Measurements from ENCODE around the gene TMEM150A.

TMEM150A gene

GRCh38 chr2:85564144-85564563 is 38.3 kb downstream of the TMEM150A start:
- TF ChIP-seq EGR1 (IDR thresholded peaks at IDR 0.05), result no peak
- TF ChIP-seq, protein P1, sequence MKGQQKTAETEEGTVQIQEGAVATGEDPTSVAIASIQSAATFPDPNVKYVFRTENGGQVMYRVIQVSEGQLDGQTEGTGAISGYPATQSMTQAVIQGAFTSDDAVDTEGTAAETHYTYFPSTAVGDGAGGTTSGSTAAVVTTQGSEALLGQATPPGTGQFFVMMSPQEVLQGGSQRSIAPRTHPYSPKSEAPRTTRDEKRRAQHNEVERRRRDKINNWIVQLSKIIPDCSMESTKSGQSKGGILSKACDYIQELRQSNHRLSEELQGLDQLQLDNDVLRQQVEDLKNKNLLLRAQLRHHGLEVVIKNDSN (IDR thresholded peaks at IDR 0.05), result no peak
- no peak for TF ChIP-seq TAF1 (IDR thresholded peaks at IDR 0.05; ENCODE audit: low read depth)
- TF ChIP-seq NFIC (IDR thresholded peaks at IDR 0.05), result no peak
- TF ChIP-seq CEBPB (IDR thresholded peaks at IDR 0.05), result no peak
- TF ChIP-seq TEAD4 (IDR thresholded peaks at IDR 0.05), result no peak
- no peak for TF ChIP-seq RAD21 (IDR thresholded peaks at IDR 0.05; ENCODE audit: low read depth)
- TF ChIP-seq YY1 (IDR thresholded peaks at IDR 0.05; ENCODE audit: low read depth), result no peak
- TF ChIP-seq TCF12 (IDR thresholded peaks at IDR 0.05; ENCODE audit: low read depth), result no peak
- no peak for TF ChIP-seq ZBTB7A (IDR thresholded peaks at IDR 0.05; ENCODE audit: low read depth)
- TF ChIP-seq, protein P2, sequence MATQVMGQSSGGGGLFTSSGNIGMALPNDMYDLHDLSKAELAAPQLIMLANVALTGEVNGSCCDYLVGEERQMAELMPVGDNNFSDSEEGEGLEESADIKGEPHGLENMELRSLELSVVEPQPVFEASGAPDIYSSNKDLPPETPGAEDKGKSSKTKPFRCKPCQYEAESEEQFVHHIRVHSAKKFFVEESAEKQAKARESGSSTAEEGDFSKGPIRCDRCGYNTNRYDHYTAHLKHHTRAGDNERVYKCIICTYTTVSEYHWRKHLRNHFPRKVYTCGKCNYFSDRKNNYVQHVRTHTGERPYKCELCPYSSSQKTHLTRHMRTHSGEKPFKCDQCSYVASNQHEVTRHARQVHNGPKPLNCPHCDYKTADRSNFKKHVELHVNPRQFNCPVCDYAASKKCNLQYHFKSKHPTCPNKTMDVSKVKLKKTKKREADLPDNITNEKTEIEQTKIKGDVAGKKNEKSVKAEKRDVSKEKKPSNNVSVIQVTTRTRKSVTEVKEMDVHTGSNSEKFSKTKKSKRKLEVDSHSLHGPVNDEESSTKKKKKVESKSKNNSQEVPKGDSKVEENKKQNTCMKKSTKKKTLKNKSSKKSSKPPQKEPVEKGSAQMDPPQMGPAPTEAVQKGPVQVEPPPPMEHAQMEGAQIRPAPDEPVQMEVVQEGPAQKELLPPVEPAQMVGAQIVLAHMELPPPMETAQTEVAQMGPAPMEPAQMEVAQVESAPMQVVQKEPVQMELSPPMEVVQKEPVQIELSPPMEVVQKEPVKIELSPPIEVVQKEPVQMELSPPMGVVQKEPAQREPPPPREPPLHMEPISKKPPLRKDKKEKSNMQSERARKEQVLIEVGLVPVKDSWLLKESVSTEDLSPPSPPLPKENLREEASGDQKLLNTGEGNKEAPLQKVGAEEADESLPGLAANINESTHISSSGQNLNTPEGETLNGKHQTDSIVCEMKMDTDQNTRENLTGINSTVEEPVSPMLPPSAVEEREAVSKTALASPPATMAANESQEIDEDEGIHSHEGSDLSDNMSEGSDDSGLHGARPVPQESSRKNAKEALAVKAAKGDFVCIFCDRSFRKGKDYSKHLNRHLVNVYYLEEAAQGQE (IDR thresholded peaks at IDR 0.05; ENCODE audit: low read depth), result no peak
- TF ChIP-seq CREB1 (IDR thresholded peaks at IDR 0.05; ENCODE audit: low read depth), result no peak
- TF ChIP-seq FOXM1 (IDR thresholded peaks at IDR 0.05; ENCODE audit: borderline replicate concordance, low read depth), result no peak
- no peak for TF ChIP-seq EP300 (IDR thresholded peaks at IDR 0.05; ENCODE audit: borderline replicate concordance)
- no peak for TF ChIP-seq MAX (IDR thresholded peaks at IDR 0.05)

GRCh38 chr2:85561280-85562212 is 41.0 kb downstream of the TMEM150A start, which contains the start of gene GGCX:
GGCX (minus strand) TSS chr2:85561493; CDS start chr2:85561428, 65 bp downstream.
- peak; percentile 89 for TF ChIP-seq YY1 (IDR thresholded peaks at IDR 0.05; ENCODE audit: low read depth)
- peak; percentile 66 for TF ChIP-seq TEAD4 (IDR thresholded peaks at IDR 0.05)
- peak; percentile 34 for TF ChIP-seq NFIC (IDR thresholded peaks at IDR 0.05)
- TF ChIP-seq, protein P2 (IDR thresholded peaks at IDR 0.05; ENCODE audit: low read depth), result no peak
- TF ChIP-seq CEBPB (IDR thresholded peaks at IDR 0.05), result no peak
- TF ChIP-seq EP300 (IDR thresholded peaks at IDR 0.05; ENCODE audit: borderline replicate concordance), result peak; percentile 29; the same call in 1 of the 2 replicates
- no peak for TF ChIP-seq FOXM1 (IDR thresholded peaks at IDR 0.05; ENCODE audit: borderline replicate concordance, low read depth)
- peak; percentile 68 for TF ChIP-seq EGR1 (IDR thresholded peaks at IDR 0.05)
- TF ChIP-seq TCF12 (IDR thresholded peaks at IDR 0.05; ENCODE audit: low read depth), result no peak
- peak; percentile 71 for TF ChIP-seq MAX (IDR thresholded peaks at IDR 0.05)
- TF ChIP-seq ZBTB7A (IDR thresholded peaks at IDR 0.05; ENCODE audit: low read depth), result no peak
- TF ChIP-seq, protein P1 (IDR thresholded peaks at IDR 0.05), result peak; percentile 30; the same call in 1 of the 2 replicates
- peak; percentile 86 for TF ChIP-seq CREB1 (IDR thresholded peaks at IDR 0.05; ENCODE audit: low read depth)
- peak; percentile 97 for TF ChIP-seq TAF1 (IDR thresholded peaks at IDR 0.05; ENCODE audit: low read depth)
- TF ChIP-seq RAD21 (IDR thresholded peaks at IDR 0.05; ENCODE audit: low read depth), result no peak

DNA sequence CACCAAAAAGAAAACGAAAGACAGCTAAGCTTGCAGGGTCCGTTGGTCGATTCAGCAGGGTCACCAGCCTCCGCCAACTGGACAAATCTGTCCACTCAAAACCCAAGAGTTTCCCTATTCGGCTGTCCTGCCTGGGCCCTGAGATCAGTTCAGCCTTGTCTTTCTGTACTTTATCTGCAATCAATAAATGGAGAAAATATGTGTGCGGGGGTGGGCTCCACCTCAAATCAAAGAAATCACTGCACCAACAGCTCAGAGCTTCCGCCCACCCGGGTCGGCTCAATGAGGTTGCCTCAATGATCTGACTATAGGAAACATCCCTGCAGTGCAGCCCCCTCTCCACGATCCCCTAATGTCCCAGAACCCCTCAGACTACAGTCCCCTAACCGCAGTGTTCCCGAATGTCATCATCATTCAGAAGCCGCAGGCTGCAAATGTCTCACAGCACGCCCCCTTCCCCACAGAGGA is 41.7 kb downstream of the TMEM150A start:
- TF ChIP-seq YY1 (IDR thresholded peaks at IDR 0.05; ENCODE audit: low read depth) (no peak), RAD21 (IDR thresholded peaks at IDR 0.05; ENCODE audit: low read depth) (no peak), EGR1 (IDR thresholded peaks at IDR 0.05) (no peak), EP300 (IDR thresholded peaks at IDR 0.05; ENCODE audit: borderline replicate concordance) (no peak), CREB1 (IDR thresholded peaks at IDR 0.05; ENCODE audit: low read depth) (no peak), TEAD4 (IDR thresholded peaks at IDR 0.05) (no peak), NFIC (IDR thresholded peaks at IDR 0.05) (no peak), FOXM1 (IDR thresholded peaks at IDR 0.05; ENCODE audit: borderline replicate concordance, low read depth) (no peak), TAF1 (IDR thresholded peaks at IDR 0.05; ENCODE audit: low read depth) (no peak)

- TF ChIP-seq FOXM1 (IDR thresholded peaks at IDR 0.05; ENCODE audit: borderline replicate concordance, low read depth) (no peak), EP300 (IDR thresholded peaks at IDR 0.05; ENCODE audit: borderline replicate concordance) (no peak), MAX (IDR thresholded peaks at IDR 0.05) (no peak), ZBTB7A (IDR thresholded peaks at IDR 0.05; ENCODE audit: low read depth) (no peak), CREB1 (IDR thresholded peaks at IDR 0.05; ENCODE audit: low read depth) (no peak), TEAD4 (IDR thresholded peaks at IDR 0.05) (no peak), TCF12 (IDR thresholded peaks at IDR 0.05; ENCODE audit: low read depth) (no peak), RAD21 (IDR thresholded peaks at IDR 0.05; ENCODE audit: low read depth) (no peak), YY1 (IDR thresholded peaks at IDR 0.05; ENCODE audit: low read depth) (no peak), TAF1 (IDR thresholded peaks at IDR 0.05; ENCODE audit: low read depth) (no peak), EGR1 (IDR thresholded peaks at IDR 0.05) (no peak), NFIC (IDR thresholded peaks at IDR 0.05) (no peak), CEBPB (IDR thresholded peaks at IDR 0.05) (no peak)
- TF ChIP-seq, protein P1 (IDR thresholded peaks at IDR 0.05), result no peak
- TF ChIP-seq, protein P2 (IDR thresholded peaks at IDR 0.05; ENCODE audit: low read depth), result no peak
Observed at GRCh38 chr2:85558160-85558559, 44.3 kb downstream of the TMEM150A start.
